HCT116 (cell line): Measurements from ENCODE around the gene APBA2. TPM values are rescaled to one million over a fixed set of nuclear protein-coding genes. Genes with fewer than 3 reads are reported as not detected.

Source experiments
- ATAC-seq: fragments of 200-7000 bp; cut with Tn5 transposase; 2 replicates; pipeline ENCODE4 v1.9.1; 2020; ENCODE audit warnings: mild to moderate bottlenecking, moderate library complexity
- BruUV-seq: library from RNA; stranded (reverse); fragments of 400-500 nt; replicated peaks from 2 replicates; lab custom pipeline; 2021; lab: Mats Ljungman, UMichigan
- CTCF ChIA-PET: fragments of 300-600 bp; sonication (Branson Sonifier 250); formaldehyde crosslinking; loops from one replicate; lab custom pipeline; 2021; ENCODE audit warnings: antibody characterized with exemption; lab: Charles Lee
- POLR2A ChIA-PET: fragments of 300-600, 350-600 bp; sonication (Branson Sonifier 250); formaldehyde crosslinking; loops from one replicate; lab custom pipeline; 2021; ENCODE audit warnings: antibody characterized with exemption; lab: Charles Lee
- RAD21 ChIA-PET, 2 experiments: fragments of 300-600 bp; sonication (Branson Sonifier 250); formaldehyde crosslinking; loops; one replicate each; lab custom pipeline; 2023; ENCODE audit warnings: low total read pairs in 2 of 2; ENCODE audit not compliant: uncharacterized antibody in 2 of 2, unreplicated experiment in 2 of 2, low non-redundant PET in 1 of 2; lab: Charles Lee
- DNase-seq: peaks from one replicate; pipeline ENCODE4 v3.0.0-alpha.2; 2010; ENCODE audit warnings: low read depth, low spot score
- H2AFZ ChIP-seq: fragments of 200-600 bp; shearing (Covaris generic), sonication (generic); 2 replicates; pipeline ENCODE4 v1.6.1; 2017; ENCODE audit warnings: low read depth, mixed run types, mixed read lengths, antibody characterized with exemption, low read length; ENCODE audit not compliant: poor library complexity, severe bottlenecking
- H3K27ac ChIP-seq: 2 replicates; pipeline ENCODE4 v1.5.1; 2012; ENCODE audit warnings: low read depth, low read length
- H3K27me3 ChIP-seq: fragments of 200-600 bp; sonication (generic); 2 replicates; pipeline ENCODE4 v1.6.1; 2016; ENCODE audit warnings: mixed run types, low read length, mixed read lengths; ENCODE audit not compliant: insufficient read depth
- H3K36me3 ChIP-seq, 2 experiments: fragments of 200-500 bp in 1 of 2; fragments of 200-600 bp in 1 of 2; sonication (Bioruptor generic) in 1 of 2; sonication (generic) in 1 of 2; 2 replicates each; pipeline versions ENCODE4 v1.5.1 to v1.6.1; 2014 to 2016; ENCODE audit warnings: low read length in 2 of 2, inconsistent platforms in 1 of 2, mixed read lengths in 1 of 2, mixed run types in 1 of 2; ENCODE audit not compliant: insufficient read depth in 2 of 2, control insufficient read depth in 1 of 2
- H3K4me1 ChIP-seq, 2 experiments: fragments of 200-600 bp in 1 of 2; sonication (generic) in 1 of 2; 2 replicates each; pipeline versions ENCODE4 v1.5.1 to v1.6.1; 2012 to 2017; ENCODE audit warnings: low read length in 2 of 2, inconsistent platforms in 1 of 2, mild to moderate bottlenecking in 1 of 2, mixed read lengths in 1 of 2, mixed run types in 1 of 2, moderate library complexity in 1 of 2; ENCODE audit not compliant: insufficient read depth in 2 of 2, control insufficient read depth in 1 of 2
- H3K4me2 ChIP-seq: fragments of 200-600 bp; sonication (generic); 2 replicates; pipeline ENCODE4 v1.6.1; 2017; ENCODE audit warnings: mixed run types, low read length, mixed read lengths
- H3K4me3 ChIP-seq, 2 experiments: fragments of 200-600 bp in 1 of 2; sonication (generic) in 1 of 2; replicated peaks in 1 of 2; 2 replicates each; pipeline ENCODE4 v1.5.1; 2011 to 2016; ENCODE audit warnings: low read length in 2 of 2, control low read depth in 1 of 2, low read depth in 1 of 2, mild to moderate bottlenecking in 1 of 2, mixed read lengths in 1 of 2, mixed run types in 1 of 2
- H3K79me2 ChIP-seq: fragments of 200-600 bp; sonication (generic); 2 replicates; pipeline ENCODE4 v1.6.1; 2017; ENCODE audit warnings: mild to moderate bottlenecking, mixed run types, low read length, moderate library complexity, mixed read lengths; ENCODE audit not compliant: insufficient read depth
- H3K9ac ChIP-seq: fragments of 200-600 bp; sonication (generic); 2 replicates; pipeline ENCODE4 v1.6.1; 2016; ENCODE audit warnings: low read length, mixed read lengths
- H3K9me2 ChIP-seq: fragments of 200-600 bp; sonication (generic), shearing (Covaris generic); 2 replicates; pipeline ENCODE4 v1.6.1; 2017; ENCODE audit warnings: mixed run types, mild to moderate bottlenecking, moderate library complexity; ENCODE audit not compliant: insufficient read depth
- H3K9me3 ChIP-seq, 2 experiments: fragments of 200-500 bp in 1 of 2; fragments of 200-600 bp in 1 of 2; sonication (Bioruptor generic) in 1 of 2; sonication (generic) in 1 of 2; 2 replicates each; pipeline ENCODE4 v1.6.1; 2014 to 2017; ENCODE audit warnings: low read length in 2 of 2, mixed read lengths in 2 of 2, inconsistent platforms in 1 of 2, low read depth in 1 of 2, mild to moderate bottlenecking in 1 of 2, mixed run types in 1 of 2, moderate library complexity in 1 of 2; ENCODE audit not compliant: control insufficient read depth in 1 of 2, insufficient read depth in 1 of 2
- H4K20me1 ChIP-seq: fragments of 200-600 bp; sonication (generic), shearing (Covaris generic); 2 replicates; pipeline ENCODE4 v1.6.1; 2017; ENCODE audit warnings: mixed run types, mild to moderate bottlenecking, moderate library complexity; ENCODE audit not compliant: insufficient read depth
- ELF1 ChIP-seq: IDR thresholded peaks from 2 replicates; pipeline ENCODE4 v1.6.1; 2012; ENCODE audit warnings: low read depth, borderline replicate concordance
- EZH2 ChIP-seq: fragments of 200-600 bp; sonication (generic); IDR thresholded peaks from 2 replicates; pipeline ENCODE4 v1.6.1; 2017; ENCODE audit warnings: antibody characterized with exemption, mixed run types
- JUND ChIP-seq: IDR thresholded peaks from 2 replicates; pipeline ENCODE4 v1.6.1; 2012
- POLR2AphosphoS5 ChIP-seq: IDR thresholded peaks from 2 replicates; pipeline ENCODE4 v1.6.1; 2011; ENCODE audit warnings: mild to moderate bottlenecking, low read depth, low read length, moderate library complexity
- RAD21 ChIP-seq: IDR thresholded peaks from 2 replicates; pipeline ENCODE4 v1.6.1; 2012; ENCODE audit warnings: low read depth, mild to moderate bottlenecking
- YY1 ChIP-seq: IDR thresholded peaks from 2 replicates; pipeline ENCODE4 v1.6.1; 2011; ENCODE audit warnings: low read length, low read depth, moderate library complexity, mild to moderate bottlenecking; ENCODE audit not compliant: insufficient replicate concordance; ENCODE audit errors: extremely low read depth
- intact Hi-C: fragments of 100-400 bp; cut with micrococcal nuclease; formaldehyde crosslinking; loops from 2 replicates; pipeline ENCODE4 v1.10.0; 2022
- total RNA-seq: library from RNA; stranded (reverse); gene quantifications from one replicate; pipeline ENCODE4 v1.2.1, GENCODE V29; 2021; ENCODE audit not compliant: unreplicated experiment
- TF ChIP-seq, protein P1 (sequence below): IDR thresholded peaks from 2 replicates; pipeline ENCODE4 v1.6.1; 2012; ENCODE audit warnings: low read depth
- TF ChIP-seq, protein P2 (sequence below): IDR thresholded peaks from 2 replicates; pipeline ENCODE4 v1.6.1; 2012

Gene APBA2
- total RNA-seq, 1 experiment from 2014 or later: 0.47 TPM

DNA sequence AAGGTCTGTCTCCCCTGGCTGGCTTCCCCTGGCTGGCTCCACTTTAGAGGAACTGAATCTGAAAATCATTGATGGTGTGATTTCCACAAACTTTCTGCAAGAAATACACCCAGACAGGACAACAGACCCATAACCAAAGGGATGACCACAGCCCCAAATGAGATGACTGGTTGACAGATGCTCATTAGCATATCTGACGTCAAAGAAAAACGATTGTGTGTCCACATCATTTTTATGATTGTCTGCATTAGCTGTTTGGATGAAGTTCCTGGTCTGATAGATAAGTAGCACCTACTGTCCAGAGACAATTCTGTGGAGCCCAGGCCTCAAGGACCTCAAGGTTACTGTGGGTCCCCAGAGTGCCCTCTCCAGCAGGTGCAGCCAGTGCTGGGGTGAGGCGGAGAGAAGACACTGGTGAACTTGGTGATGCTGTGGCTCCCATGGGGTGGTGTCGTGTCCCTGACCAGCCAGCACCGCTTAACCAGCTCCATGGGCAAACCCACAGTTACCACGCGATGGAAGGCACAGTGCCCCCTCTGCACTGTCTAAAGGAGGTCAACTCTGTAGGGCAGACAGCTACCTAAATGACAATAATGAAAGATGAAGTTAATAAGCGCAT is 256.5 kb downstream of the APBA2 start (continued):
- TF ChIP-seq, protein P1, sequence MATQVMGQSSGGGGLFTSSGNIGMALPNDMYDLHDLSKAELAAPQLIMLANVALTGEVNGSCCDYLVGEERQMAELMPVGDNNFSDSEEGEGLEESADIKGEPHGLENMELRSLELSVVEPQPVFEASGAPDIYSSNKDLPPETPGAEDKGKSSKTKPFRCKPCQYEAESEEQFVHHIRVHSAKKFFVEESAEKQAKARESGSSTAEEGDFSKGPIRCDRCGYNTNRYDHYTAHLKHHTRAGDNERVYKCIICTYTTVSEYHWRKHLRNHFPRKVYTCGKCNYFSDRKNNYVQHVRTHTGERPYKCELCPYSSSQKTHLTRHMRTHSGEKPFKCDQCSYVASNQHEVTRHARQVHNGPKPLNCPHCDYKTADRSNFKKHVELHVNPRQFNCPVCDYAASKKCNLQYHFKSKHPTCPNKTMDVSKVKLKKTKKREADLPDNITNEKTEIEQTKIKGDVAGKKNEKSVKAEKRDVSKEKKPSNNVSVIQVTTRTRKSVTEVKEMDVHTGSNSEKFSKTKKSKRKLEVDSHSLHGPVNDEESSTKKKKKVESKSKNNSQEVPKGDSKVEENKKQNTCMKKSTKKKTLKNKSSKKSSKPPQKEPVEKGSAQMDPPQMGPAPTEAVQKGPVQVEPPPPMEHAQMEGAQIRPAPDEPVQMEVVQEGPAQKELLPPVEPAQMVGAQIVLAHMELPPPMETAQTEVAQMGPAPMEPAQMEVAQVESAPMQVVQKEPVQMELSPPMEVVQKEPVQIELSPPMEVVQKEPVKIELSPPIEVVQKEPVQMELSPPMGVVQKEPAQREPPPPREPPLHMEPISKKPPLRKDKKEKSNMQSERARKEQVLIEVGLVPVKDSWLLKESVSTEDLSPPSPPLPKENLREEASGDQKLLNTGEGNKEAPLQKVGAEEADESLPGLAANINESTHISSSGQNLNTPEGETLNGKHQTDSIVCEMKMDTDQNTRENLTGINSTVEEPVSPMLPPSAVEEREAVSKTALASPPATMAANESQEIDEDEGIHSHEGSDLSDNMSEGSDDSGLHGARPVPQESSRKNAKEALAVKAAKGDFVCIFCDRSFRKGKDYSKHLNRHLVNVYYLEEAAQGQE: no peak
- TF ChIP-seq, protein P2, sequence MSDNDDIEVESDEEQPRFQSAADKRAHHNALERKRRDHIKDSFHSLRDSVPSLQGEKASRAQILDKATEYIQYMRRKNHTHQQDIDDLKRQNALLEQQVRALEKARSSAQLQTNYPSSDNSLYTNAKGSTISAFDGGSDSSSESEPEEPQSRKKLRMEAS: no peak
- no peak for TF ChIP-seq YY1
- TF ChIP-seq RAD21: no peak

DNA sequence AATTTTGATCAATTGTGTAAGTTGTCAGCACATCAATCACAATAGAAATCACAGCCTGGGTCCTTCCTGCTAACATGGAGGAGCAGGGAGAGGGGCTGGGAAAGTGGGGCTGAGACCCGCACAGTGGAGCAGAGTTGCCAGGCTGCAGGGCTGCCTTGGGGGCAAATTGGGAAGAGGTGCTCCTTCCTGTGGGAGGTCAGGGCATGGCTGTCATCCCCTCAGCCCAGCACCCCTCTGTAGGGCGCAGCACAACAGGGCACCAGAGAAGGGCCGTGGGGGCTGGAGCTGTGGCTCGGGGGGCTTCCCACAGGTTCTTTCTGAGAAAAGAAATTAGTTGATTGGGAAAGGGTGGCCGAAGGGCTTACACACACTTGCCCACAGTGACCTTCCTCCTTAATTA is 257.5 kb downstream of the APBA2 start:
- no peak for TF ChIP-seq EZH2
- no peak for TF ChIP-seq JUND
- TF ChIP-seq, protein P2: no peak
- no peak for TF ChIP-seq ELF1
- TF ChIP-seq POLR2AphosphoS5: no peak
- TF ChIP-seq, all 23 proteins: peak for 0
- no peak overlapping the region for H3K4me3 ChIP-seq
- no TSS peak for BruUV-seq
- H3K79me2 ChIP-seq: no peaks in the 10 kb centered on the region
- DNase-seq (no peak), ATAC-seq (no peak)
- H3K4me2 ChIP-seq: no peak overlapping the region
- POLR2A ChIA-PET: no interaction called here
- H3K27me3 ChIP-seq: peaks cover 15% of the 10 kb centered on the region; the same call in 1 of the 2 replicates
- peaks cover 2 to 8% of the 10 kb centered on the region in 2 experiments; a peak in 1 of 4 replicates for H3K4me1 ChIP-seq
- intact Hi-C loops: loop anchor here (10.0 kb wide), 1 partner anchor 262 kb away; no protein-coding TSS in a partner anchor
- H2AFZ ChIP-seq: no peak overlapping the region
- no peaks in the 10 kb centered on the region for H3K9me2 ChIP-seq
- no peaks in the 10 kb centered on the region for H4K20me1 ChIP-seq
- H3K27ac ChIP-seq: no peak overlapping the region
- H3K9me3 ChIP-seq: no peaks in the 10 kb centered on the region
- H3K36me3 ChIP-seq: no peaks in the 10 kb centered on the region
- CTCF ChIA-PET: no interaction called here
- RAD21 ChIA-PET: no interaction called here
- no peak overlapping the region for H3K9ac ChIP-seq
